GM06990 (cell line): ENCODE data around the gene FOS.
A peak's percentile ranks its signal among the peaks of the same experiment; 100 is the strongest.
"Not testable (repeated sequence)": the region's sequence is repeated elsewhere in the genome, so short reads cannot be mapped to it uniquely, and the experiment has no call there.

ENCODE experiments used
- DNase-seq: peaks from one replicate; pipeline ENCODE4 v3.0.0-alpha.2; 2011; ENCODE audit not compliant: insufficient read length; ENCODE audit errors: extremely low read depth
- H3K27me3 ChIP-seq: replicated peaks from 2 replicates; pipeline ENCODE4 v1.6.0; 2011; ENCODE audit warnings: low read length; ENCODE audit not compliant: control insufficient read depth, insufficient read depth
- H3K36me3 ChIP-seq: 2 replicates; pipeline ENCODE4 v1.5.1; 2011; ENCODE audit warnings: low read length; ENCODE audit not compliant: control insufficient read depth, insufficient read depth
- H3K4me3 ChIP-seq: replicated peaks from 2 replicates; pipeline ENCODE4 v1.5.1; 2011; ENCODE audit warnings: low read depth, mild to moderate bottlenecking, control low read depth, low read length
- TF ChIP-seq, protein P1 (sequence below): IDR thresholded peaks from 2 replicates; pipeline ENCODE4 v1.5.1; 2011; ENCODE audit warnings: low read length, control low read depth, mild to moderate bottlenecking, inconsistent platforms; ENCODE audit not compliant: insufficient read depth, poor library complexity, severe bottlenecking

The FOS gene

DNA sequence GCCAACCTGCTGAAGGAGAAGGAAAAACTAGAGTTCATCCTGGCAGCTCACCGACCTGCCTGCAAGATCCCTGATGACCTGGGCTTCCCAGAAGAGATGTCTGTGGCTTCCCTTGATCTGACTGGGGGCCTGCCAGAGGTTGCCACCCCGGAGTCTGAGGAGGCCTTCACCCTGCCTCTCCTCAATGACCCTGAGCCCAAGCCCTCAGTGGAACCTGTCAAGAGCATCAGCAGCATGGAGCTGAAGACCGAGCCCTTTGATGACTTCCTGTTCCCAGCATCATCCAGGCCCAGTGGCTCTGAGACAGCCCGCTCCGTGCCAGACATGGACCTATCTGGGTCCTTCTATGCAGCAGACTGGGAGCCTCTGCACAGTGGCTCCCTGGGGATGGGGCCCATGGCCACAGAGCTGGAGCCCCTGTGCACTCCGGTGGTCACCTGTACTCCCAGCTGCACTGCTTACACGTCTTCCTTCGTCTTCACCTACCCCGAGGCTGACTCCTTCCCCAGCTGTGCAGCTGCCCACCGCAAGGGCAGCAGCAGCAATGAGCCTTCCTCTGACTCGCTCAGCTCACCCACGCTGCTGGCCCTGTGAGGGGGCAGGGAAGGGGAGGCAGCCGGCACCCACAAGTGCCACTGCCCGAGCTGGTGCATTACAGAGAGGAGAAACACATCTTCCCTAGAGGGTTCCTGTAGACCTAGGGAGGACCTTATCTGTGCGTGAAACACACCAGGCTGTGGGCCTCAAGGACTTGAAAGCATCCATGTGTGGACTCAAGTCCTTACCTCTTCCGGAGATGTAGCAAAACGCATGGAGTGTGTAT lies 2.4 kb downstream of the FOS start:
- Histone ChIP-seq H3K4me3 (no peak overlapping the region), H3K36me3 (no peaks in the 10 kb centered on the region), H3K27me3 (peaks cover 7% of the 10 kb centered on the region)
- TF ChIP-seq, protein P1, sequence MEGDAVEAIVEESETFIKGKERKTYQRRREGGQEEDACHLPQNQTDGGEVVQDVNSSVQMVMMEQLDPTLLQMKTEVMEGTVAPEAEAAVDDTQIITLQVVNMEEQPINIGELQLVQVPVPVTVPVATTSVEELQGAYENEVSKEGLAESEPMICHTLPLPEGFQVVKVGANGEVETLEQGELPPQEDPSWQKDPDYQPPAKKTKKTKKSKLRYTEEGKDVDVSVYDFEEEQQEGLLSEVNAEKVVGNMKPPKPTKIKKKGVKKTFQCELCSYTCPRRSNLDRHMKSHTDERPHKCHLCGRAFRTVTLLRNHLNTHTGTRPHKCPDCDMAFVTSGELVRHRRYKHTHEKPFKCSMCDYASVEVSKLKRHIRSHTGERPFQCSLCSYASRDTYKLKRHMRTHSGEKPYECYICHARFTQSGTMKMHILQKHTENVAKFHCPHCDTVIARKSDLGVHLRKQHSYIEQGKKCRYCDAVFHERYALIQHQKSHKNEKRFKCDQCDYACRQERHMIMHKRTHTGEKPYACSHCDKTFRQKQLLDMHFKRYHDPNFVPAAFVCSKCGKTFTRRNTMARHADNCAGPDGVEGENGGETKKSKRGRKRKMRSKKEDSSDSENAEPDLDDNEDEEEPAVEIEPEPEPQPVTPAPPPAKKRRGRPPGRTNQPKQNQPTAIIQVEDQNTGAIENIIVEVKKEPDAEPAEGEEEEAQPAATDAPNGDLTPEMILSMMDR = no peak
- DNase-seq = no peak

DNA sequence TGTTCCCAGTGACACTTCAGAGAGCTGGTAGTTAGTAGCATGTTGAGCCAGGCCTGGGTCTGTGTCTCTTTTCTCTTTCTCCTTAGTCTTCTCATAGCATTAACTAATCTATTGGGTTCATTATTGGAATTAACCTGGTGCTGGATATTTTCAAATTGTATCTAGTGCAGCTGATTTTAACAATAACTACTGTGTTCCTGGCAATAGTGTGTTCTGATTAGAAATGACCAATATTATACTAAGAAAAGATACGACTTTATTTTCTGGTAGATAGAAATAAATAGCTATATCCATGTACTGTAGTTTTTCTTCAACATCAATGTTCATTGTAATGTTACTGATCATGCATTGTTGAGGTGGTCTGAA lies 3.0 kb downstream of the FOS start:
- TF ChIP-seq, protein P1 = no peak
- no peak for DNase-seq
- H3K27me3 ChIP-seq = peaks cover 7% of the 10 kb centered on the region
- H3K36me3 ChIP-seq = no peaks in the 10 kb centered on the region
- H3K4me3 ChIP-seq = no peak overlapping the region

DNA sequence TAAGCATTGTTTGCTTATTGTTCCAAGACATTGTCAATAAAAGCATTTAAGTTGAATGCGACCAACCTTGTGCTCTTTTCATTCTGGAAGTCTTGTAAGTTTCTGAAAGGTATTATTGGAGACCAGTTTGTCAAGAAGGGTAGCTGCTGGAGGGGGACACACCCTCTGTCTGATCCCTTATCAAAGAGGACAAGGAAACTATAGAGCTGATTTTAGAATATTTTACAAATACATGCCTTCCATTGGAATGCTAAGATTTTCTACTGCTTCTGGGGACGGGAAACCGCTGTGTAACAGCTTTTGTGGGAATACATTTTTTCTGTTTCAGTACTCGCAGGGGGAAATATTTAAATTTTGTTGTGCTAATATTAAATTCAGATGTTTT lies 3.5 kb downstream of the FOS start:
- peaks cover 7% of the 10 kb centered on the region for H3K27me3 ChIP-seq
- no peak overlapping the region for H3K4me3 ChIP-seq

DNA sequence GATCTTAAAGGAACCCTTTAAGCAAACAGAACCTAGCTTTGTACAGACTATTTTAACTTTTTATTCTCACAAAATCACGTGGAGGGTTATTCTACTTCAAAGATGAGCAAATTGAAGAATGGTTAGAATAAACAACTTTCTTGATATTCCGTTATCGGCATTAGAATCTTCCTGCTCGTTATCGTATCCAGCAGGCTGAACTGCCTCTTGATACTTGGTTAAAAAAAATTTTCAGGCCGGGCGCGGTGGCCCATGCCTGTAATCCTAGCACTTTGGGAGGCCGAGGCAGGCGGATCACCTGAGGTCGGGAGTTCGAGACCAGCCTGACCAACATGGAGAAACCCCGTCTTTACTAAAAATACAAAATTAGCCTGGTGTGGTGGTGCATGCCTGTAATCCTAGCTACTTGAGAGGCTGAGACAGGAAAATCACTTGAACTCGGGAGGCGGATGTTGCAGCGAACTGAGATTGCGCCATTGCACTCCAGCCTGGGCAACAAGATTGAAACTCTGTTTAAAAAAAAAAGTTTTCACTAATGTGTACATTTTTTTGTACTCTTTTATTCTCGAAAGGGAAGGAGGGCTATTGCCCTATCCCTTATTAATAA lies 4.0 kb downstream of the FOS start:
- not testable (repeated sequence) for H3K4me3 ChIP-seq, H3K27me3 ChIP-seq, H3K36me3 ChIP-seq, DNase-seq

More for the DNA sequence above, 3.5 kb downstream of the FOS start:
- no peaks in the 10 kb centered on the region for H3K36me3 ChIP-seq
- TF ChIP-seq, protein P1 = no peak
- DNase-seq = no peak

DNA sequence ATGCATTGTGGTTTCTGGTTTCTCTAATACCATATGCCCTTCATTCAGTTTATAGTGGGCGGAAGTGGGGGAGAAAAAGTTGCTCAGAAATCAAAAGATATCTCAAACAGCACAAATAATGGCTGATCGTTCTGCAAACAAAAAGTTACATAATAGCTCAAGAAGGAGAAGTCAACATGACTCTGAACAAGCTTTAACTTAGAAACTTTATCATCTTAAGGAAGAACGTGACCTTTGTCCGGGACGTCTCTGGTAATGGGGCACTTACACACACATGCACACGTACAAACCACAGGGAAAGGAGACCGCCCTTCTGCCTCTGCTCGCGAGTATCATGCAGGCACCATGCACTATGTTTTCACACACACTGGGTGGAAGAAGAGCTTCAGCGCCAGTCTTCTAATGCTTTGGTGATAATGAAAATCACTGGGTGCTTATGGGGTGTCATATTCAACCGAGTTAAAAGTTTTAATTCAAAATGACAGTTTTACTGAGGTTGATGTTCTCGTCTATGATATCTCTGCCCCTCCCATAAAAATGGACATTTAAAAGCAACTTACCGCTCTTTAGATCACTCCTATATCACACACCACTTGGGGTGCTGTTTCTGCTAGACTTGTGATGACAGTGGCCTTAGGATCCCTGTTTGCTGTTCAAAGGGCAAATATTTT lies 4.7 kb downstream of the FOS start:
- no peaks in the 10 kb centered on the region for H3K36me3 ChIP-seq
- TF ChIP-seq, protein P1 = peak; percentile 32
- peaks cover 3% of the 10 kb centered on the region for H3K27me3 ChIP-seq
- H3K4me3 ChIP-seq = no peak overlapping the region
- no peak for DNase-seq

DNA sequence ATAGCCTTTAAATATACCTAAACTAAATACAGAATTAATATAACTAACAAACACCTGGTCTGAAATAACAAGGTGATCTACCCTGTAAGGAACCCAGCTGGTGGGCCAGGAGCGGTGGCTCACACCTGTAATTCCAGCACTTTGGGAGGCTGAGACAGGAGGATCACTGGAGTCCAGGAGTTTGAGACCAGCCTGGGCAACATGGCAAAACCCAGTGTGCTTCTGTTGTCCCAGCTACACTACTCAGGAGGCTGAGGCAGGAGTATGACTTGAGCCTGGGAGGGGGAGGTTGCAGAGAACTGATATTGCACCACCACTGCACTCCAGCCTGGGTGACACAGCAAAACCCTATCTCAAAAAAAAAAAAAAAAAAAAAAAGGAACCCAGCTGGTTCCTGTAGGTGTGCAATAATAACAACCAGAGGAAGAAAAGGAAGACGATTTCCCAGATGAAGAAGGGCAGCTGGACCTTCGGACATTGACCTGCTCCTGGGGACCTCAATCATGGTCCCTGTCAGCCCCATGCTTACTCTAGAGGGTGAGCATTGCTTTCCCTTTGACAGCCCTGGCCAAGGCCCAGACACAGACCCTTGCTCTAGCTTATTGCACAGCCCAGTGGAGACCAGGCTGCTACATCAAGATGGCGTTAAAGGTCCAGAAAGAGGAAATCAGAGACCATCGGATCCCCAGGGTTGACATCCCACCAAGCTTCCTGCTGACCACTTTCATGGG lies 5.4 kb downstream of the FOS start:
- Histone ChIP-seq H3K27me3 (peaks cover 3% of the 10 kb centered on the region), H3K36me3 (no peaks in the 10 kb centered on the region), H3K4me3 (no peak overlapping the region)
- TF ChIP-seq, protein P1 = no peak
- no peak for DNase-seq
